Measurements from ENCODE around the gene SORCS2. TPM values are rescaled to one million over a fixed set of nuclear protein-coding genes. Genes with fewer than 3 reads are reported as not detected.

Gene SORCS2
- polyA plus RNA-seq, 1 of the 3 experiments (the other 2 are of a cell fraction) = 1.6 TPM

DNA sequence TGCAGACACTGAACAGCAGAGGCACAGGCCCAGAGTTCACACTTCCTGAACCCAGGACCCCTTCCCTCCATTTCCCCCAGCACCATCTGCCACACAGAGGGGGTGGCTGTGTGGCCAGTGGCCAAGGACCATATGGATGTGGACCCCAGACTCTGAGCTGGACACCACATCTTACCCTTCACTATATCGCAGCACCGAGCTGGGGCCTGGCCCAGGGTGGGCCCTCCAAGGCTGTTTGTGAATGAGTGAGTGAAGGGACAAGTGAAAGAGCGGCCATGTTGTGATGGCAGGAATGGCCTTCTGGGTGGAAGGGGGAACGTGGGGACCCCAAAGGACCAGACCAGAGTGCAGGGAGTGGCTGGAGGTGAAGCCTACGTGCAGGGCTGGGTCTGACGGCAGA, 498.7 kb downstream of the SORCS2 start:
- H3K4me2 ChIP-seq = no peak overlapping the region
- no peak overlapping the region for H2AFZ ChIP-seq (ENCODE audit: low read depth)
- ChIA-PET POLR2A (no interaction called here), CTCF (no interaction called here)
- no peaks in the 10 kb centered on the region for H4K20me1 ChIP-seq (ENCODE audit: insufficient read depth)
- H3K27me3 ChIP-seq (ENCODE audit: insufficient read depth) = no peaks in the 10 kb centered on the region
- DNase-seq = no peak
- TF ChIP-seq RFX5 (IDR thresholded peaks at IDR 0.05; ENCODE audit: low read length) (no peak), MEF2A (IDR thresholded peaks at IDR 0.05; ENCODE audit: borderline replicate concordance, low read depth) (no peak), RAD21 (IDR thresholded peaks at IDR 0.05; ENCODE audit: low read length) (no peak)
- TF ChIP-seq, protein P1, sequence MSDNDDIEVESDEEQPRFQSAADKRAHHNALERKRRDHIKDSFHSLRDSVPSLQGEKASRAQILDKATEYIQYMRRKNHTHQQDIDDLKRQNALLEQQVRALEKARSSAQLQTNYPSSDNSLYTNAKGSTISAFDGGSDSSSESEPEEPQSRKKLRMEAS (IDR thresholded peaks at IDR 0.05; ENCODE audit: low read depth) = no peak
- TF ChIP-seq, protein P2, sequence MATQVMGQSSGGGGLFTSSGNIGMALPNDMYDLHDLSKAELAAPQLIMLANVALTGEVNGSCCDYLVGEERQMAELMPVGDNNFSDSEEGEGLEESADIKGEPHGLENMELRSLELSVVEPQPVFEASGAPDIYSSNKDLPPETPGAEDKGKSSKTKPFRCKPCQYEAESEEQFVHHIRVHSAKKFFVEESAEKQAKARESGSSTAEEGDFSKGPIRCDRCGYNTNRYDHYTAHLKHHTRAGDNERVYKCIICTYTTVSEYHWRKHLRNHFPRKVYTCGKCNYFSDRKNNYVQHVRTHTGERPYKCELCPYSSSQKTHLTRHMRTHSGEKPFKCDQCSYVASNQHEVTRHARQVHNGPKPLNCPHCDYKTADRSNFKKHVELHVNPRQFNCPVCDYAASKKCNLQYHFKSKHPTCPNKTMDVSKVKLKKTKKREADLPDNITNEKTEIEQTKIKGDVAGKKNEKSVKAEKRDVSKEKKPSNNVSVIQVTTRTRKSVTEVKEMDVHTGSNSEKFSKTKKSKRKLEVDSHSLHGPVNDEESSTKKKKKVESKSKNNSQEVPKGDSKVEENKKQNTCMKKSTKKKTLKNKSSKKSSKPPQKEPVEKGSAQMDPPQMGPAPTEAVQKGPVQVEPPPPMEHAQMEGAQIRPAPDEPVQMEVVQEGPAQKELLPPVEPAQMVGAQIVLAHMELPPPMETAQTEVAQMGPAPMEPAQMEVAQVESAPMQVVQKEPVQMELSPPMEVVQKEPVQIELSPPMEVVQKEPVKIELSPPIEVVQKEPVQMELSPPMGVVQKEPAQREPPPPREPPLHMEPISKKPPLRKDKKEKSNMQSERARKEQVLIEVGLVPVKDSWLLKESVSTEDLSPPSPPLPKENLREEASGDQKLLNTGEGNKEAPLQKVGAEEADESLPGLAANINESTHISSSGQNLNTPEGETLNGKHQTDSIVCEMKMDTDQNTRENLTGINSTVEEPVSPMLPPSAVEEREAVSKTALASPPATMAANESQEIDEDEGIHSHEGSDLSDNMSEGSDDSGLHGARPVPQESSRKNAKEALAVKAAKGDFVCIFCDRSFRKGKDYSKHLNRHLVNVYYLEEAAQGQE (IDR thresholded peaks at IDR 0.05; ENCODE audit: low read depth, low read length) = no peak
- peaks cover 0 to 9% of the 10 kb centered on the region in 2 experiments; a peak in 1 of 4 replicates for H3K4me1 ChIP-seq (ENCODE audit: control insufficient read depth in 1 of 2, insufficient read depth in 2 of 2, low read depth in 1 of 2, low read length in 1 of 2)
- no peaks in the 10 kb centered on the region for H3K9me3 ChIP-seq
- H3K9me2 ChIP-seq = no peaks in the 10 kb centered on the region
- H3K27ac ChIP-seq (ENCODE audit: low read depth in 2 of 2, low read length in 1 of 2) = no peak overlapping the region
- H3F3A ChIP-seq (replicated peaks; ENCODE audit: insufficient read depth) = no peaks in the 10 kb centered on the region
- H3K79me2 ChIP-seq (ENCODE audit: insufficient read depth) = no peaks in the 10 kb centered on the region
- WGBS (ENCODE audit: low lambda C conversion rate) = 76% methylated on average over 6 of the region's 6 CpGs
- no peaks in the 10 kb centered on the region for H3K36me3 ChIP-seq (replicated peaks in 1 of 2; ENCODE audit: control insufficient read depth in 1 of 2, insufficient read depth in 2 of 2, low read length in 1 of 2)
- H3K9ac ChIP-seq = no peak overlapping the region
- no peak overlapping the region for H3K4me3 ChIP-seq (ENCODE audit: low read depth in 2 of 2, low read length in 1 of 2)

DNA sequence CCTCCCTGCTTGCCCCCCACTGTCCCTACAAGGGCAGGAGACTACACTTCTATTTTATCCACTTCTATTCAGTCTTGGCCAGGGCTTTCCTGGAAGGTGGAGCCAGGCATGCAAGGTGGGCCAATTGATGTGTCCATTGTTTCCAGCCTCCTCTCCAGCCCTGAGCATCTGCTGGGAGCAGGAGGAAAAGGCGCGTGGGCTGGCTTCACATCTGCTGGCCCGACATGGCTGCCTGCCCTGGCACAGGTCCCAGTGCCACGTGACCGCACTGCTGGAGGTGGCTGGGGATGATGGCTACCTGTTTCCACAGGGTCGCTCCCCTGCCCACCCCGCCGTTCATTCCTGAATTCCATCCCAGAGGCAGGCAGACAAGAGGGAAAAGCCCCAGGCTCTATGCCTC, 499.6 kb downstream of the SORCS2 start:
- WGBS (ENCODE audit: low lambda C conversion rate) = 60% methylated on average over 1 of the region's 8 CpGs
- H3K4me1 ChIP-seq (ENCODE audit: control insufficient read depth in 1 of 2, insufficient read depth in 2 of 2, low read depth in 1 of 2, low read length in 1 of 2) = peaks cover 0 to 9% of the 10 kb centered on the region in 2 experiments; a peak in 1 of 4 replicates
- H3K9me3 ChIP-seq = no peaks in the 10 kb centered on the region
- no peaks in the 10 kb centered on the region for H4K20me1 ChIP-seq (ENCODE audit: insufficient read depth)
- H3K27ac ChIP-seq (ENCODE audit: low read depth in 2 of 2, low read length in 1 of 2) = peak overlapping the region in 1 of 2 experiments; percentile 8; a peak in 1 of 4 replicates
- ChIA-PET POLR2A (no interaction called here), CTCF (no interaction called here)
- DNase-seq = peak; percentile 78
- H3K9ac ChIP-seq = no peak overlapping the region
- no peaks in the 10 kb centered on the region for H3K9me2 ChIP-seq
- TF ChIP-seq MXI1 (IDR thresholded peaks at IDR 0.05; ENCODE audit: low read depth, low read length) (peak; percentile 24; the same call in 1 of the 2 replicates), FOXJ3 (CRISPR knock-in tag; IDR thresholded peaks at IDR 0.05) (no peak), NFIC (IDR thresholded peaks at IDR 0.05; ENCODE audit: borderline replicate concordance) (no peak), MEF2A (IDR thresholded peaks at IDR 0.05; ENCODE audit: borderline replicate concordance, low read depth) (no peak), TEAD4 (IDR thresholded peaks at IDR 0.05; ENCODE audit: borderline replicate concordance, insufficient read depth) (no peak)
- TF ChIP-seq, protein P3, sequence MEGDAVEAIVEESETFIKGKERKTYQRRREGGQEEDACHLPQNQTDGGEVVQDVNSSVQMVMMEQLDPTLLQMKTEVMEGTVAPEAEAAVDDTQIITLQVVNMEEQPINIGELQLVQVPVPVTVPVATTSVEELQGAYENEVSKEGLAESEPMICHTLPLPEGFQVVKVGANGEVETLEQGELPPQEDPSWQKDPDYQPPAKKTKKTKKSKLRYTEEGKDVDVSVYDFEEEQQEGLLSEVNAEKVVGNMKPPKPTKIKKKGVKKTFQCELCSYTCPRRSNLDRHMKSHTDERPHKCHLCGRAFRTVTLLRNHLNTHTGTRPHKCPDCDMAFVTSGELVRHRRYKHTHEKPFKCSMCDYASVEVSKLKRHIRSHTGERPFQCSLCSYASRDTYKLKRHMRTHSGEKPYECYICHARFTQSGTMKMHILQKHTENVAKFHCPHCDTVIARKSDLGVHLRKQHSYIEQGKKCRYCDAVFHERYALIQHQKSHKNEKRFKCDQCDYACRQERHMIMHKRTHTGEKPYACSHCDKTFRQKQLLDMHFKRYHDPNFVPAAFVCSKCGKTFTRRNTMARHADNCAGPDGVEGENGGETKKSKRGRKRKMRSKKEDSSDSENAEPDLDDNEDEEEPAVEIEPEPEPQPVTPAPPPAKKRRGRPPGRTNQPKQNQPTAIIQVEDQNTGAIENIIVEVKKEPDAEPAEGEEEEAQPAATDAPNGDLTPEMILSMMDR (IDR thresholded peaks at IDR 0.05) = no peak
- TF ChIP-seq, protein P1 (IDR thresholded peaks at IDR 0.05; ENCODE audit: low read depth) = no peak
- TF ChIP-seq, protein P4, sequence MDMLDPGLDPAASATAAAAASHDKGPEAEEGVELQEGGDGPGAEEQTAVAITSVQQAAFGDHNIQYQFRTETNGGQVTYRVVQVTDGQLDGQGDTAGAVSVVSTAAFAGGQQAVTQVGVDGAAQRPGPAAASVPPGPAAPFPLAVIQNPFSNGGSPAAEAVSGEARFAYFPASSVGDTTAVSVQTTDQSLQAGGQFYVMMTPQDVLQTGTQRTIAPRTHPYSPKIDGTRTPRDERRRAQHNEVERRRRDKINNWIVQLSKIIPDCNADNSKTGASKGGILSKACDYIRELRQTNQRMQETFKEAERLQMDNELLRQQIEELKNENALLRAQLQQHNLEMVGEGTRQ (IDR thresholded peaks at IDR 0.05; ENCODE audit: borderline replicate concordance, low read depth, low read length) = peak; percentile 40; the same call in 1 of the 2 replicates
- TF ChIP-seq, protein P5, sequence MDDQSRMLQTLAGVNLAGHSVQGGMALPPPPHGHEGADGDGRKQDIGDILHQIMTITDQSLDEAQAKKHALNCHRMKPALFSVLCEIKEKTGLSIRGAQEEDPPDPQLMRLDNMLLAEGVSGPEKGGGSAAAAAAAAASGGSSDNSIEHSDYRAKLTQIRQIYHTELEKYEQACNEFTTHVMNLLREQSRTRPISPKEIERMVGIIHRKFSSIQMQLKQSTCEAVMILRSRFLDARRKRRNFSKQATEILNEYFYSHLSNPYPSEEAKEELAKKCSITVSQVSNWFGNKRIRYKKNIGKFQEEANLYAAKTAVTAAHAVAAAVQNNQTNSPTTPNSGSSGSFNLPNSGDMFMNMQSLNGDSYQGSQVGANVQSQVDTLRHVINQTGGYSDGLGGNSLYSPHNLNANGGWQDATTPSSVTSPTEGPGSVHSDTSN (IDR thresholded peaks at IDR 0.05) = no peak
- TF ChIP-seq, protein P6, sequence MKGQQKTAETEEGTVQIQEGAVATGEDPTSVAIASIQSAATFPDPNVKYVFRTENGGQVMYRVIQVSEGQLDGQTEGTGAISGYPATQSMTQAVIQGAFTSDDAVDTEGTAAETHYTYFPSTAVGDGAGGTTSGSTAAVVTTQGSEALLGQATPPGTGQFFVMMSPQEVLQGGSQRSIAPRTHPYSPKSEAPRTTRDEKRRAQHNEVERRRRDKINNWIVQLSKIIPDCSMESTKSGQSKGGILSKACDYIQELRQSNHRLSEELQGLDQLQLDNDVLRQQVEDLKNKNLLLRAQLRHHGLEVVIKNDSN (IDR thresholded peaks at IDR 0.05; ENCODE audit: borderline replicate concordance, low read depth) = peak; percentile 77; the same call in 1 of the 2 replicates
- TF ChIP-seq, protein P7, sequence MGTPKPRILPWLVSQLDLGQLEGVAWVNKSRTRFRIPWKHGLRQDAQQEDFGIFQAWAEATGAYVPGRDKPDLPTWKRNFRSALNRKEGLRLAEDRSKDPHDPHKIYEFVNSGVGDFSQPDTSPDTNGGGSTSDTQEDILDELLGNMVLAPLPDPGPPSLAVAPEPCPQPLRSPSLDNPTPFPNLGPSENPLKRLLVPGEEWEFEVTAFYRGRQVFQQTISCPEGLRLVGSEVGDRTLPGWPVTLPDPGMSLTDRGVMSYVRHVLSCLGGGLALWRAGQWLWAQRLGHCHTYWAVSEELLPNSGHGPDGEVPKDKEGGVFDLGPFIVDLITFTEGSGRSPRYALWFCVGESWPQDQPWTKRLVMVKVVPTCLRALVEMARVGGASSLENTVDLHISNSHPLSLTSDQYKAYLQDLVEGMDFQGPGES (IDR thresholded peaks at IDR 0.05; ENCODE audit: low read depth, low read length) = no peak
- no peak overlapping the region for H3K4me2 ChIP-seq
- no peak overlapping the region for H3K4me3 ChIP-seq (ENCODE audit: low read depth in 2 of 2, low read length in 1 of 2)
- H3F3A ChIP-seq (replicated peaks; ENCODE audit: insufficient read depth) = no peaks in the 10 kb centered on the region
- H3K27me3 ChIP-seq (ENCODE audit: insufficient read depth) = no peaks in the 10 kb centered on the region
- no peaks in the 10 kb centered on the region for H3K79me2 ChIP-seq (ENCODE audit: insufficient read depth)
- H3K36me3 ChIP-seq (replicated peaks in 1 of 2; ENCODE audit: control insufficient read depth in 1 of 2, insufficient read depth in 2 of 2, low read length in 1 of 2) = no peaks in the 10 kb centered on the region
- no peak overlapping the region for H2AFZ ChIP-seq (ENCODE audit: low read depth)

All from SK-N-SH (cell line).